Pulmonary artery endothelial cell (primary cell): ENCODE measurements around the gene NADK. TPM values are rescaled to one million over a fixed set of nuclear protein-coding genes. Genes with fewer than 3 reads are reported as not detected.
"Not testable (repeated sequence)": the region's sequence is repeated elsewhere in the genome, so short reads cannot be mapped to it uniquely, and the experiment has no call there.

Experiments used
- DNase-seq: peaks from one replicate; pipeline ENCODE4 v3.0.0-alpha.2; 2011; ENCODE audit warnings: low read depth, low spot score
- total RNA-seq: library from RNA; depleted of rRNA; stranded (reverse); fragments of >200 nt; gene quantifications from 2 replicates; pipeline ENCODE4 v1.2.3, GENCODE V29; 2014

Gene NADK
- total RNA-seq, 1 donor from 2014 or later, result 47.3 TPM

- not testable (repeated sequence) for DNase-seq
Measured at GRCh38 chr1:1707241-1707640, 71.0 kb downstream of the NADK start.

- not testable (repeated sequence) for DNase-seq
Measured at GRCh38 chr1:1705623-1706022, 72.6 kb downstream of the NADK start.

DNA sequence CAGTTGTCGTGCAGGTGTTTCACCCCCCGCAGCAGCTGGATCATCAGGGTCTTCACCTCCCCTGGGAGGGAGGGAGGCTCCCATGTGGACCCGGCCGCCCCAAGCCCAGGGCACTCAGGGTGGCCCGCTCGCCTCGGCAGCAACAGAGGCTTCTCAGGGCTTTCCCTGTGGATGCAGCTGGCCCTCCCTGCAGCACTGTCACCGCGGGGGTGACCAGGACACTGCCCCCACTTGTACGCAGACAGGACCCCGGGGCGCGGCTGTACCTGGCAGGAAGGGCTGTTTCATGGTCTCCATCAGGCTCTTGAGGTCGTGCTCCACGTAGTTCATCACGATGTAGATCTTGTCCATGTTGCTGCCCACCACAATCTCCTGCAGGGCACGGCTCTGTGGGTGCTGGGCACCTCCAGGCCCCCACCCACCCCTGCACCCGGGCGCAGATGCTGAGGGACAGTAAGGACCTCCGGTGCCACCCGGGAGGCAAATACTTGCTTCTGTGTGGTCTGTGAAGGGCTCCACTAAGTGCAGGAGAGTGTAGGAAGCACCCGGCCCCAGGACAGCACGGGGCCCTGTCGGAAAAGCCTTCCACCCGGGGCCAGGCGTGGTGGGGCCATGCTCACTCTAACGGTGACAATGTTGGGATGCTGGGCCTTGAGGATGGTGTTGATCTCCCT lies 73.8 kb downstream of the NADK start:
- not testable (repeated sequence) for DNase-seq

DNA sequence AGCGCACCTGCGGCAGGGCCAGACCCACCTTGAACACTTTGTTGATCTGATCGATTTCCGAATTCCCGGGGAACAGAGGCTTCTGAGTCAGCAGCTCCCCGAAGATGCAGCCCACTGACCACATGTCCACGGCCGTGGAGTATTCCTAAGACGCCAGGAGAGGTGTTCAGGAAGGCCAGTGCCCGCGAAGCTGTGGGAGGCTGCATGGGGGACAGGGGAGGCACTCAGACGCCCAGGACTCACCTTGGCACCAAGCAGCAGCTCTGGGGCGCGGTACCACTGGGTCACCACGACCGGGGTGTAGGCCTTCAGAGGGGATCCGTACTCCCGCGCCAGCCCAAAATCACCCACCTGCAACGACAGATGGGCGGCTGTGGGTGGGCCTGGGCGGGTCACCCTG lies 74.5 kb downstream of the NADK start:
- DNase-seq, result no peak

GRCh38 chr1:1702506-1702905 lies 75.8 kb downstream of the NADK start:
- not testable (repeated sequence) for DNase-seq

Other genes with a start within 250 kb of the NADK start
- gene TMEM240, start 237.8 kb downstream of the NADK start, total RNA-seq, result 2.2 and 3.0 TPM in 2 replicates
- gene SSU72, start 203.6 kb downstream of the NADK start, total RNA-seq, result 75.0 and 92.4 TPM in 2 replicates
- gene FNDC10, start 178.3 kb downstream of the NADK start, total RNA-seq, result 0.14 and 0.33 TPM in 2 replicates
- gene MIB2, start 163.0 kb downstream of the NADK start, total RNA-seq, result 30.7 and 43.6 TPM in 2 replicates
- 0.33 TPM in 1 of 2 replicates, not detected in the other for gene MMP23B, start 146.3 kb downstream of the NADK start, total RNA-seq
- gene CDK11B, start 119.5 kb downstream of the NADK start, total RNA-seq, result 10.4 and 15.2 TPM in 2 replicates
- gene SLC35E2B, start 85.7 kb downstream of the NADK start, total RNA-seq, result 20.6 and 21.8 TPM in 2 replicates
- gene CDK11A, start 54.1 kb downstream of the NADK start, total RNA-seq, result 8.1 and 15.9 TPM in 2 replicates
- 99.8 and 110 TPM in 2 replicates for gene GNB1, start 112.6 kb upstream of the NADK start, total RNA-seq
- 0.14 TPM in 1 of 2 replicates, not detected in the other for gene CALML6, start 136.8 kb upstream of the NADK start, total RNA-seq
- 0.26 and 0.42 TPM in 2 replicates for gene TMEM52, start 140.8 kb upstream of the NADK start, total RNA-seq
- gene CFAP74, start 225.3 kb upstream of the NADK start, total RNA-seq, result not detected in 2 replicates
- not detected in 2 replicates for gene GABRD, start 240.9 kb upstream of the NADK start, total RNA-seq